Head of caudate nucleus (tissue), 42 donors: Measurements from ENCODE around the gene LIPT2.
A peak's percentile ranks its signal among the peaks of the same experiment; 100 is the strongest.

ENCODE experiments used
- DNase-seq, 42 donors: peaks; one replicate each; pipeline versions ENCODE4 v3.0.0 to v3.0.0-alpha.2; 2020 to 2021; ENCODE audit warnings: mixed read lengths in 7 of 42
- intact Hi-C: fragments of 100-400 bp; cut with DNase I; formaldehyde crosslinking; loops from one replicate; pipeline ENCODE4 v1.15.0; 2022

The LIPT2 gene

DNA sequence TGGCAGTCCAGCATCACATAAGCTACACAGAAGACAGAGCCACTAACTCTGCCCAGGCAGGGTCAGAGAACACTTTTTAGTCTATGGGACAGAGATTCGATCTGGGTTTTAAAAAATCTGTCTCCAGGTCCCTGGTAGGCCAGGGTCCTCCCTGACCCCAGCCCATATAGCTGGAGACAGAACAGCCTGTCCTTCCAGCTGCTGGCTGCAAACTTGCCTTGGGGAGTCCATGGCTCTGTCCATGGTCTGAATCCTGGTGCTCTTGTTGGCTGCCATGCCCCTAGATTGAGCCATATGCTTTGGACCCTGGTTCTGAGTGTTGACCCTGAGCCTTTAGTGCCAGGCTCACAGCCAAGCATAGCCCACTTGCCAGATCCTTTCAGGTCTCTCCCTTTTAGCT lies 13.3 kb upstream of the LIPT2 start:
- no peak for DNase-seq
- intact Hi-C loops = no loop called here

GRCh38 chr11:74505911-74506310 lies 12.4 kb upstream of the LIPT2 start:
- intact Hi-C loops = no loop called here
- DNase-seq = peak in 20 of 42 donors; percentile 2 to 67 (median 26)

DNA sequence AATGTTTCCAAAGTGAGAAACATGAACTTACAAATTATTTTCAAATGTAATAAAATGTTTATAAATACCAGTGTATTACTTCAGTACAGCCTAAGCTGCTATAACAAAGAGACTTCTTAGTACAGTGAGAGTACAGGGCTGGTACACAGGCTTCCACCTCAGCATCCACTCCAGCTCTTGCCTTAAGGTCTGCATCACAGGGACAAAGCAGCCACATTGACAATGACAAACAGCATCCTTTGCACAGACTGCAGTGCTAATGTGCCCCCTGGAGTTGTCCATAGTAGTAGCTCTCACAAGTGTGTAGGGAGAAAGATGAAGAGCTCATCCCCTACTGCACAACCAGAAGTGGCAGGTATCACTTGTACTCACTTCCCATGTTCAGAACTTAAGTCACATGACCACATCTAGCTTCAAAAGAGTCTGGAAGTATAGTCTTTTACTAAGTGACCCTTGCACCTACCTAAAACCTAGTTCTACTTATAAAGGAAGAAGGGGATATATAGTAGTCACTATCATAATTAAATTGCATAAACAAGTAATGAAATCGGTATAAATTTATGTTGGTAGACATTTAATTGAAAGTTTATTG lies 10.7 kb upstream of the LIPT2 start:
- intact Hi-C loops = no loop called here
- no peak for DNase-seq

- intact Hi-C loops = no loop called here
Measured at GRCh38 chr11:74494916-74495315, 1.4 kb upstream of the LIPT2 start.

DNA sequence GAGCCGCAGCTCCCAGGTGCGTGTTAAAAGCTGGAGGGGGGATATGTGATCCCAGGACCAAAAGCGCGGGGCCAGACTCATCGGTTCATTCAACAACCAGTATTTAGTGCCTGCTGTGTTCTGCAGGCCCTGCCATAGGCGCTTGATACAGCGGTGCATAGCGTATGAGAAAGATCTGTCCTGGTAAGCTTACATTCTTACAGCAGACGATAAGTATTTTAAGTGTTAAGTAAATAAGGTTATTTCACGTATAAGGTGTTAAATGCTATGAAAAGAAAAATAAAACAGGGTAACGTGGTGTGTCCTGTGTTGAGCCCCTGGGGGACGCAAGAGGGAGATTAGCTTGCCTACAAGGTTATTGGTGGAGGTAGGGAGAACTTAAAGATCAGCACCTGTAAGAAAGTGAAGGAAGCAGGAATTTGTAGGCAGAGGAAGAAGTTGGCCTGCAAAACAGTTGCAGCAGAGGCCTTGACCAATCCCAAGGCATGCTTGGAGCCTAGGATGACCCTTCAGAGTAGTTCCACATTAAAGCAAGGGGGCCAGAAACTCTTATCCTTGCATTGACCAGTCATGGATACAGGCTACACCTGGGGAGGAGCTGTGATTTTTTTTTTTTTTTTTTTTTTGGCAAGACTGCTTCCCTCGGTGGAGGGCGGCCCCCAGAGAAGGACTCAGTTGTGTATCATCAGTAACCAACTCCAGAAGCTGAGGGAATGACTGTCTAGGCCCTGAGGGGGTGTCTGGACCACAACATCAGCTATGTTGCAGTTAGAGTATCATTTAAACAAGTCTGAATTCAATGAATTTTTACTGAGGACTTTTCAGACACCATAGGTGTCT lies 487 bp upstream of the LIPT2 start:
- DNase-seq = peak in 1 of 42 donors; percentile 8
- intact Hi-C loops = no loop called here

More at GRCh38 chr11:74494916-74495315, 1.4 kb upstream of the LIPT2 start:
- DNase-seq = no peak

GRCh38 chr11:74492084-74492483 lies 1.4 kb downstream of the LIPT2 start:
- intact Hi-C loops = no loop called here
- DNase-seq = no peak

DNA sequence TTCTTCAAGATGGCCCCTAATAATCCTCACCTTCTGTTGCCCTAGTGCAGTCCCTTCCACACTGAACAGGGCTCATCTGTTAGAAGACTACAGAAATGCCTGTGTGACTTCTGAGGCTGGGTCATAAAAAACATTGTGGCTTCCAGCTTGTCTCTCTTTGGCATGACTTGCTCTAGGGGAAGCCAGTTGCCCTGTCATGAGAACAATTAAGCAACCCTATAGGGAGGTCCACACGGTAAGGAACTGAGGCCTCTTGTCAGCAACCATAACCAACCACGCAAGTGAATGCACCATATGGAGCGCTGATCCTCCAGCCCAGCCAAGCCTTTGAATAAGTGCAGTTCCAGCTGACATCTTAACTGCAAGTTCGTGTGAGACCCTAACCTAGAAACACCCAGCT lies 2.6 kb downstream of the LIPT2 start:
- intact Hi-C loops = no loop called here
- DNase-seq = no peak

DNA sequence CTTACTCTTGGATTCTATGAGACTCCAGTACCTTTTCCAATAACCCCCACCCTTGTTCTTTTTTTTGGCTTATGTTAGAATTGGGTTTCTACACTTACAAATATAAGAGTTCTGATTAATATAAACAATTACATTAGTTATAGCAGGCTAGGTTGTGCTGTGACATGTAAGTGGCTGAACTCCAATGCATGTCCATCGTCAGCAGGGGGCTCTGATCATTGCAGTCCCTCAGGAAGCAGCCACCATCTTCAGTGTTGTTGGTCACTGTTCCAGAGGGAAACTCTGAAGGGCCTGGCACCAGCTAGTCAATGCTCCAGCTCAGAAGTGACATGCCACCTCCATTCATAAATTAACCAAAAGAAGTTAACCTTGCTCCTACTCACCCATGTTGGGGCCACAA lies 5.6 kb downstream of the LIPT2 start:
- DNase-seq = no peak
- intact Hi-C loops = no loop called here

- intact Hi-C loops = no loop called here
Measured at GRCh38 chr11:74485868-74486267, 7.7 kb downstream of the LIPT2 start.

GRCh38 chr11:74480688-74481417 lies 12.7 kb downstream of the LIPT2 start:
- no peak for DNase-seq
- intact Hi-C loops = no loop called here

More at GRCh38 chr11:74485868-74486267, 7.7 kb downstream of the LIPT2 start:
- no peak for DNase-seq

- intact Hi-C loops = no loop called here
Measured at GRCh38 chr11:74479732-74480123, 13.8 kb downstream of the LIPT2 start.

GRCh38 chr11:74478877-74479731 lies 14.4 kb downstream of the LIPT2 start:
- intact Hi-C loops = no loop called here
- no peak for DNase-seq

More at GRCh38 chr11:74479732-74480123, 13.8 kb downstream of the LIPT2 start:
- no peak for DNase-seq

GRCh38 chr11:74476536-74476935 lies 17.0 kb downstream of the LIPT2 start:
- DNase-seq = no peak
- intact Hi-C loops = no loop called here

DNA sequence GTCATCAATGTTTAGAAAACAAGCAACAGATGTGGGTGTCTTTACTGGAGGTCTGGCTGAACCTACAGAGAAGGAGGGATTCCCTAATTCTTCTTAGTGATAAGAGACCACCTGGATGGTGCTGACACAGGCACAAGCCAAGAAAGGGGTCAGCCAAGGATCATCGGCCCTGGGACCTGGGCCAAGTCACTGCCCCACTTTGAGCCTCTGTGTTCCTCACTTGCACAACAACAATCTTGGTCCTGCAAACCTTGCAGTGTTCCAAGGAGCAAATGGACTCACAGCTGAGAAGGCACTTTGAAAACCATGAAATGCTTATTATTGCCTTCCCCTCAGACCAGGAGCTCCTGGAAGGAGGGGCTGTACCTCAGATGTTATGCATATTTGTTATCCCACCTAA lies 19.2 kb downstream of the LIPT2 start:
- peak in 1 of 42 donors; percentile 38 for DNase-seq
- intact Hi-C loops = no loop called here

- peak in 1 of 42 donors; percentile 17 for DNase-seq
- intact Hi-C loops = no loop called here
Measured at GRCh38 chr11:74473382-74474173, 19.9 kb downstream of the LIPT2 start.

DNA sequence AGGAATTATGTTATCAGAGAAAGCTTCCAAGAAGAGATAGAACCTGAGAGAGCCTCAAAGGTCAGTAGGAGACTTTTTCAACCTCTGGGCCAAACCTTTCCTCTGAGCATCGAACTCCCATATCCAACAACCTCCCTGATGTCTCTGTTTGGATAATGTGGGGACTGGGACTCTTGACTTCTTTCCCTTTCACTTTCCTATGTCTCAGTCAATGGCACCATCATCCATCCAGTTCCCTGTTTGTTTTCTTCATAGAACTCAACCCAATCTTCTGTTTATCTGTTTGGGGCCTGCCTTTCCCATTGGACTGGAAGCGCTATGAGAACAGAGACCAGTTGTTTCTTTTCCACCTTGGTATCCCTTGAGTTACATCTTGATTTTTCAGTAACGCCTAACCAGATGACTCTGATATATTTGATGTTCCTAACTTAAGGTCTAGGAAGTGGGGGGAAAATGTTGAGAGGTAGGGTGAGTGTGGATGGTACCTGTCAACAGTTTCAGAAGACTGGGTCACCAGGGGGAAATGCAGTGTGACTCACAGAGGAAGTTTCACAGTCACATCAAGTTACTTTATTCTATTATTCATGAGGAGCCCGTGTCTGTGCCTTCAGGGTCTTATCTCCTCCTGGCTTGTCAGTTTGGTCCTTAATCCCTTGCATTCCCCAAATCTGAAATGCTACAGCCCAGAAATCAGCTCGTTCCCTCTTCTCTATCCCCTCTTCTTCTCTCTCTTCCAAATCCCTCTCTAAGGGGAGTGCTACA lies 21.7 kb downstream of the LIPT2 start:
- intact Hi-C loops = no loop called here

DNA sequence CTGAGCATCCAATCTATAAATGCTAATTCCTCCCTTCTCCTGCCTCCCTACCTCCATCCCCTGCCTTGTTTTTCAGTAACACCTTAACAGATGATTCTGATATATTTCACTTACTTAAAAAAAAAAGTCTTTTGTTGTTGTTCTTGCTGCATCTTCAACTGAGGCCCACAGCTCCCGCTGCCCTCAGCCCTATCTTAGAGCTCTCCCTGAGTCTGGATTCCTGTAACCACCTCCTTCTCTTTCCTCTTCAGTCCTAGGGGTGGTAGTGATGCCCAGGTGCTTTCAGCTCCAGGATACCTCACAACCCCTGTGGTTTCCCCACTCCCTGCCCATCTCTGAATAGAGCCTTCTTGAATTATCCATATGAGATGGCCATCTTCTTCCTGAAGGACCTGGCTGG lies 22.5 kb downstream of the LIPT2 start:
- DNase-seq = no peak
- intact Hi-C loops = no loop called here

More for the DNA sequence above, 21.7 kb downstream of the LIPT2 start:
- no peak for DNase-seq

- intact Hi-C loops = no loop called here
- no peak for DNase-seq
Measured at GRCh38 chr11:74470526-74470925, 23.0 kb downstream of the LIPT2 start.
